HEK293 (cell line): ENCODE results near the gene MIF.

Experiments used
- ATF2 ChIP-seq: fragments of 450-650 bp; formaldehyde crosslinking; IDR thresholded peaks from 2 replicates; pipeline ENCODE4 v1.5.1; 2016; ENCODE audit warnings: missing biosample characterization, missing genetic modification characterization, low read depth
- ZBTB26 ChIP-seq: fragments of 450-650 bp; formaldehyde crosslinking; optimal IDR thresholded peaks from 2 replicates; pipeline ENCODE3; 2016; ENCODE audit warnings: missing biosample characterization, mild to moderate bottlenecking, missing genetic modification characterization
- ZNF510 ChIP-seq: fragments of 450-650 bp; formaldehyde crosslinking; IDR thresholded peaks from 2 replicates; pipeline ENCODE4 v1.5.1; 2018; ENCODE audit warnings: mild to moderate bottlenecking, missing genetic modification characterization, missing biosample characterization; ENCODE audit not compliant: insufficient replicate concordance
- TF ChIP-seq, protein P1 (sequence below): fragments of 450-650 bp; formaldehyde crosslinking; IDR thresholded peaks from 2 replicates; pipeline ENCODE4 v1.5.1; 2016; ENCODE audit warnings: missing biosample characterization, missing genetic modification characterization

GRCh38 chr22:23903328-23903971, 9.3 kb downstream of the MIF start:
- TF ChIP-seq ZBTB26 (tag by site-specific recombination), result no peak
- TF ChIP-seq, protein P1, sequence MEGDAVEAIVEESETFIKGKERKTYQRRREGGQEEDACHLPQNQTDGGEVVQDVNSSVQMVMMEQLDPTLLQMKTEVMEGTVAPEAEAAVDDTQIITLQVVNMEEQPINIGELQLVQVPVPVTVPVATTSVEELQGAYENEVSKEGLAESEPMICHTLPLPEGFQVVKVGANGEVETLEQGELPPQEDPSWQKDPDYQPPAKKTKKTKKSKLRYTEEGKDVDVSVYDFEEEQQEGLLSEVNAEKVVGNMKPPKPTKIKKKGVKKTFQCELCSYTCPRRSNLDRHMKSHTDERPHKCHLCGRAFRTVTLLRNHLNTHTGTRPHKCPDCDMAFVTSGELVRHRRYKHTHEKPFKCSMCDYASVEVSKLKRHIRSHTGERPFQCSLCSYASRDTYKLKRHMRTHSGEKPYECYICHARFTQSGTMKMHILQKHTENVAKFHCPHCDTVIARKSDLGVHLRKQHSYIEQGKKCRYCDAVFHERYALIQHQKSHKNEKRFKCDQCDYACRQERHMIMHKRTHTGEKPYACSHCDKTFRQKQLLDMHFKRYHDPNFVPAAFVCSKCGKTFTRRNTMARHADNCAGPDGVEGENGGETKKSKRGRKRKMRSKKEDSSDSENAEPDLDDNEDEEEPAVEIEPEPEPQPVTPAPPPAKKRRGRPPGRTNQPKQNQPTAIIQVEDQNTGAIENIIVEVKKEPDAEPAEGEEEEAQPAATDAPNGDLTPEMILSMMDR (tag by site-specific recombination), result no peak
- TF ChIP-seq ZNF510 (tag by site-specific recombination), result no peak
- no peak for TF ChIP-seq ATF2 (tag by site-specific recombination)
